DOHH2 (cell line): ENCODE results near the gene LRGUK.

Source experiments
- EZH2phosphoT487 ChIP-seq: fragments of 200-600 bp; sonication (generic); IDR thresholded peaks from 2 replicates; pipeline ENCODE4 v1.6.1; 2017; ENCODE audit warnings: borderline replicate concordance, mild to moderate bottlenecking, antibody characterized with exemption, low read length, moderate library complexity, mixed read lengths
- TF ChIP-seq, protein P1 (sequence below): fragments of 200-600 bp; sonication (generic); IDR thresholded peaks from one replicate; pipeline ENCODE4 v1.5.1; 2014; ENCODE audit warnings: antibody characterized with exemption, mild to moderate bottlenecking, low read depth, low read length; ENCODE audit not compliant: poor library complexity, severe bottlenecking

DNA sequence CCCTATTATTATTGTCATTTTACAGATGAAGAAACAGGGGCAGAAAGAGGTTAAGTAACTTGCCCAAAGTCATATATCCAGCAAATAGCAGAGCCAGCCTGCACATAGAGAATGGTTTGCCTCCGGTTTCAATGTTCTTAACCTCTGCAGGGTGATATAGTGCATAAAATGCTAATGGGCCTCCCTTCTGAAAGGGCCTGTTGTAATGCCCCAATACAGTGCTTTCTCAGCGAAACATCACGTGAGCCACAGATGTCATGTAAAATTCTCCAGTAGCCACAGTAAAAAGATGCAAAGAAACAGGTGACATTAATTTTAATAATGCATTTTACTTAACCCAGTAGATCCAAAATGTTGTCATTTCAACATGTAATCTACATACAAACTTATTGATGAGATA, 38.1 kb downstream of the LRGUK start:
- TF ChIP-seq, protein P1, sequence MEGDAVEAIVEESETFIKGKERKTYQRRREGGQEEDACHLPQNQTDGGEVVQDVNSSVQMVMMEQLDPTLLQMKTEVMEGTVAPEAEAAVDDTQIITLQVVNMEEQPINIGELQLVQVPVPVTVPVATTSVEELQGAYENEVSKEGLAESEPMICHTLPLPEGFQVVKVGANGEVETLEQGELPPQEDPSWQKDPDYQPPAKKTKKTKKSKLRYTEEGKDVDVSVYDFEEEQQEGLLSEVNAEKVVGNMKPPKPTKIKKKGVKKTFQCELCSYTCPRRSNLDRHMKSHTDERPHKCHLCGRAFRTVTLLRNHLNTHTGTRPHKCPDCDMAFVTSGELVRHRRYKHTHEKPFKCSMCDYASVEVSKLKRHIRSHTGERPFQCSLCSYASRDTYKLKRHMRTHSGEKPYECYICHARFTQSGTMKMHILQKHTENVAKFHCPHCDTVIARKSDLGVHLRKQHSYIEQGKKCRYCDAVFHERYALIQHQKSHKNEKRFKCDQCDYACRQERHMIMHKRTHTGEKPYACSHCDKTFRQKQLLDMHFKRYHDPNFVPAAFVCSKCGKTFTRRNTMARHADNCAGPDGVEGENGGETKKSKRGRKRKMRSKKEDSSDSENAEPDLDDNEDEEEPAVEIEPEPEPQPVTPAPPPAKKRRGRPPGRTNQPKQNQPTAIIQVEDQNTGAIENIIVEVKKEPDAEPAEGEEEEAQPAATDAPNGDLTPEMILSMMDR, result no peak
- TF ChIP-seq EZH2phosphoT487, result no peak
